HepG2 (cell line): ENCODE measurements around the gene SRSF10. TPM values are rescaled to one million over a fixed set of nuclear protein-coding genes. Genes with fewer than 3 reads are reported as not detected.

ENCODE experiments used
- AHDC1 ChIP-seq: sonication (generic); formaldehyde crosslinking; IDR thresholded peaks from 2 replicates; pipeline ENCODE4 v1.5.1; 2020; ENCODE audit warnings: mild to moderate bottlenecking, missing genetic modification reagents, borderline replicate concordance
- ARID2 ChIP-seq: sonication (generic); formaldehyde crosslinking; IDR thresholded peaks from 2 replicates; pipeline ENCODE4 v1.8.1; 2022; ENCODE audit warnings: mild to moderate bottlenecking, missing genetic modification reagents, borderline replicate concordance
- BATF2 ChIP-seq: sonication (generic); formaldehyde crosslinking; IDR thresholded peaks from 2 replicates; pipeline ENCODE4 v1.8.0; 2022; ENCODE audit warnings: mild to moderate bottlenecking, missing genetic modification reagents, moderate library complexity
- BORCS8-MEF2B ChIP-seq: sonication (generic); formaldehyde crosslinking; IDR thresholded peaks from 2 replicates; pipeline ENCODE4 v1.8.0; 2022; ENCODE audit warnings: mild to moderate bottlenecking, missing genetic modification reagents
- ESRRA ChIP-seq: sonication (generic); formaldehyde crosslinking; IDR thresholded peaks from 2 replicates; pipeline ENCODE4 v1.5.1; 2020; ENCODE audit warnings: mild to moderate bottlenecking, low read depth, missing genetic modification reagents
- FLYWCH1 ChIP-seq: sonication (generic); formaldehyde crosslinking; IDR thresholded peaks from 2 replicates; pipeline ENCODE4 v1.8.1; 2023; ENCODE audit warnings: mild to moderate bottlenecking, missing genetic modification reagents
- HMG20A ChIP-seq: IDR thresholded peaks from 2 replicates; pipeline ENCODE4 v1.6.1; 2016; ENCODE audit warnings: borderline replicate concordance
- MED13 ChIP-seq: sonication (generic); formaldehyde crosslinking; IDR thresholded peaks from 2 replicates; pipeline ENCODE4 v1.5.0; 2020; ENCODE audit warnings: missing genetic modification reagents
- MLX ChIP-seq: IDR thresholded peaks from 2 replicates; pipeline ENCODE4 v1.6.1; 2016
- PPARG ChIP-seq: conservative IDR thresholded peaks from 2 replicates; pipeline ENCODE4 v1.6.1; 2016; ENCODE audit warnings: missing biosample characterization, missing genetic modification reagents
- RAD21 ChIP-seq: fragments of 450-650 bp; formaldehyde crosslinking; IDR thresholded peaks from 2 replicates; pipeline ENCODE4 v1.5.0; 2020; ENCODE audit warnings: mild to moderate bottlenecking
- RFX1 ChIP-seq: fragments of 450-650 bp; IDR thresholded peaks from 2 replicates; pipeline ENCODE4 v1.6.1; 2017
- TCF7L2 ChIP-seq: IDR thresholded peaks from 2 replicates; pipeline ENCODE4 v1.6.1; 2011; ENCODE audit warnings: mild to moderate bottlenecking, low read depth, low read length, moderate library complexity
- ZBTB7A ChIP-seq: sonication (generic); formaldehyde crosslinking; IDR thresholded peaks from 2 replicates; pipeline ENCODE4 v1.8.0; 2022; ENCODE audit warnings: mild to moderate bottlenecking, missing genetic modification reagents
- ZFY ChIP-seq: sonication (generic); formaldehyde crosslinking; IDR thresholded peaks from 2 replicates; pipeline ENCODE4 v1.4.0; 2020; ENCODE audit warnings: missing genetic modification reagents
- ZNF33A ChIP-seq: sonication (generic); formaldehyde crosslinking; IDR thresholded peaks from 2 replicates; pipeline ENCODE4 v1.5.1; 2020; ENCODE audit warnings: missing genetic modification reagents, mild to moderate bottlenecking, moderate library complexity, borderline replicate concordance
- ZNF597 ChIP-seq: sonication (generic); formaldehyde crosslinking; IDR thresholded peaks from 2 replicates; pipeline ENCODE4 v1.5.0; 2020; ENCODE audit warnings: missing genetic modification reagents
- ZSCAN29 ChIP-seq: sonication (generic); formaldehyde crosslinking; conservative IDR thresholded peaks from 2 replicates; pipeline ENCODE4 v1.4.0; 2020; ENCODE audit warnings: mild to moderate bottlenecking, missing genetic modification reagents
- polyA plus RNA-seq, 8 experiments: library from polyadenylated mRNA; depleted of rRNA in 3 of 8; stranded (reverse) in 7 of 8; unstranded in 1 of 8; fragments of >200 nt; fragmentation: Illumina TruSeq in 4 of 8; extraction: Trizol in 4 of 8; gene quantifications; 2 replicates each; pipeline versions ENCODE4 v1.2.1 to v1.2.3, GENCODE V29; 2011 to 2016; ENCODE audit warnings: low read depth in 4 of 8, missing spikeins in 1 of 8, mixed read lengths in 1 of 8; ENCODE audit not compliant: insufficient read depth in 1 of 8
- total RNA-seq, 5 experiments: library from RNA; depleted of rRNA; stranded (reverse); fragments of >200 nt; fragmentation: Illumina TruSeq; extraction: Trizol; gene quantifications; 2 replicates each; pipeline ENCODE4 v1.2.3, GENCODE V29; 2016; ENCODE audit warnings: low read depth in 1 of 5
- TF ChIP-seq, protein P1 (sequence below): sonication (generic); formaldehyde crosslinking; IDR thresholded peaks from 2 replicates; pipeline ENCODE4 v1.4.0; 2020; ENCODE audit warnings: mild to moderate bottlenecking, missing genetic modification reagents
- TF ChIP-seq, protein P2 (sequence below): sonication (generic); formaldehyde crosslinking; IDR thresholded peaks from 2 replicates; pipeline ENCODE4 v1.8.1; 2023; ENCODE audit warnings: mild to moderate bottlenecking, missing genetic modification reagents

The SRSF10 gene
- total and polyA plus RNA-seq, 2 of the 13 experiments (the other 11 are each of a cell fraction or from before 2014, with no cell fraction given): 126 to 186 TPM

DNA sequence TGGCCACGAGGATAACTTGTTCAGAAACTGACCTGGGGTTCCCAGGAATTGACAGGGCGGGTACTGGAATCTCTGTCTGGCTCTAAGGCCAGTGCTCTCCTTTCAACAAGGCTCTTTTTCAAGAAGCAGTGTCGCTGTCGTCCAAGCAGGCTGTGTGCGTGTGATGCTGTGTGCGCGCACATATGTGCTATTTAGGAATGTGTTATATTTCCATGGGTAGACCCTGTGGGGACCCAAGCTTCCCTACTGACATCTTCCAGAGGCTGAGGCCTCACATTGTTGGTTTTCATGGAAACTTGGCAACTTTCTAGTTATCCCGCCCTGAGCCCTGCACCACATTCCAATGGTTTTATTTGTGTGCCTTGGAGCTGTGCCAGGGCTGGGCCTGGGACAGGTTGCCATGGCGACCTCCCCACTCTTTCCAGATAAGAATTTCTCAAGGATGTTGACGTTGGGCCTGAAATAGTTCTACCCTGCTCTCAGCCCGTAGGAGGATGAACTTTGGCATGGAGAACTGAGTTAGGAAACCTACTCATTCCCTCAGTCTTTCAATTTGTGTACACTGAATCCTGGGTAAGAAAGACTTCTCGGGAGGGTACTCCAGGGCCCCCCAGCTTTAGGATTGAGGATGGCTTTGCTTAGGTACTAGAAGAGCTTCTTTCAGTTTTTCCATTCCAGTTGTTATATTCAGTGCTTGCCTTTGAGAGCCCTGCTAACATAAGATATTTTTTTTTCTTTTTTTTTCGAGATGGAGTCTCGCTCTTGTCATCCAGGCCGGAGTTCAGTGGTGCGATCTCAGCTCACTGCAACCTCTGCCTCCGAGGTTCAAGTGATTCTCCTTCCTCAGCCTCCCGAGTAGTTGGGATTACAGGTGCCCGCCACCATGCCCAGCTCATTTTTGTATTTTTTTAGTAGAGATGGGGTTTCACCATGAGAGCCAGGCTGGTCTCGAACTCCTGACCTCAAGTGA, 38.8 kb upstream of the SRSF10 start (continued):
- TF ChIP-seq AHDC1 (CRISPR knock-in tag): peak; percentile 54; the same call in 1 of the 2 replicates
- no peak for TF ChIP-seq ZBTB7A (CRISPR knock-in tag)
- TF ChIP-seq TCF7L2: no peak
- no peak for TF ChIP-seq RAD21 (CRISPR knock-in tag)
- no peak for TF ChIP-seq ZNF597 (CRISPR knock-in tag)
- TF ChIP-seq ARID2 (CRISPR knock-in tag): peak; percentile 62; the same call in 1 of the 2 replicates
- peak; percentile 73; the same call in 1 of the 2 replicates for TF ChIP-seq MED13
- peak; percentile 65 for TF ChIP-seq ZFY (CRISPR knock-in tag)
- no peak; the same call in 1 of the 2 replicates for TF ChIP-seq BORCS8-MEF2B (CRISPR knock-in tag)
- peak; percentile 94 for TF ChIP-seq RFX1
- no peak for TF ChIP-seq ESRRA (CRISPR knock-in tag)
- TF ChIP-seq MLX (CRISPR knock-in tag): peak; percentile 35; the same call in 1 of the 2 replicates
- no peak for TF ChIP-seq BATF2 (CRISPR knock-in tag)
- no peak for TF ChIP-seq ZSCAN29 (CRISPR knock-in tag)
- peak; percentile 96 for TF ChIP-seq PPARG
- TF ChIP-seq ZNF33A (CRISPR knock-in tag): no peak
- TF ChIP-seq, protein P1, sequence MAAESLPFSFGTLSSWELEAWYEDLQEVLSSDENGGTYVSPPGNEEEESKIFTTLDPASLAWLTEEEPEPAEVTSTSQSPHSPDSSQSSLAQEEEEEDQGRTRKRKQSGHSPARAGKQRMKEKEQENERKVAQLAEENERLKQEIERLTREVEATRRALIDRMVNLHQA: no peak
- TF ChIP-seq HMG20A: peak; percentile 80; the same call in 1 of the 2 replicates
- TF ChIP-seq, protein P2, sequence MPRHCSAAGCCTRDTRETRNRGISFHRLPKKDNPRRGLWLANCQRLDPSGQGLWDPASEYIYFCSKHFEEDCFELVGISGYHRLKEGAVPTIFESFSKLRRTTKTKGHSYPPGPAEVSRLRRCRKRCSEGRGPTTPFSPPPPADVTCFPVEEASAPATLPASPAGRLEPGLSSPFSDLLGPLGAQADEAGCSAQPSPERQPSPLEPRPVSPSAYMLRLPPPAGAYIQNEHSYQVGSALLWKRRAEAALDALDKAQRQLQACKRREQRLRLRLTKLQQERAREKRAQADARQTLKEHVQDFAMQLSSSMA (CRISPR knock-in tag): no peak
- TF ChIP-seq FLYWCH1 (CRISPR knock-in tag): no peak
